Muscle of arm (tissue), 12 donors: ENCODE measurements around the gene TAC3. TPM values are rescaled to one million over a fixed set of nuclear protein-coding genes. Genes with fewer than 3 reads are reported as not detected.
"Not testable (repeated sequence)": the region's sequence is repeated elsewhere in the genome, so short reads cannot be mapped to it uniquely, and the experiment has no call there.

Experiments
- DNase-seq: peaks from one replicate; pipeline ENCODE4 v3.0.0-alpha.2; 2013
- polyA plus RNA-seq, 12 donors: library from polyadenylated mRNA; unstranded; fragments of 120-200 nt; gene quantifications; one replicate each; pipeline ENCODE4 v1.2.1, GENCODE V29; 2013; ENCODE audit not compliant: insufficient read length in 12 of 12

The TAC3 gene
- polyA plus RNA-seq, 12 donors = 0.21 to 1.3 (median 0.63) TPM; not detected in 6

DNA sequence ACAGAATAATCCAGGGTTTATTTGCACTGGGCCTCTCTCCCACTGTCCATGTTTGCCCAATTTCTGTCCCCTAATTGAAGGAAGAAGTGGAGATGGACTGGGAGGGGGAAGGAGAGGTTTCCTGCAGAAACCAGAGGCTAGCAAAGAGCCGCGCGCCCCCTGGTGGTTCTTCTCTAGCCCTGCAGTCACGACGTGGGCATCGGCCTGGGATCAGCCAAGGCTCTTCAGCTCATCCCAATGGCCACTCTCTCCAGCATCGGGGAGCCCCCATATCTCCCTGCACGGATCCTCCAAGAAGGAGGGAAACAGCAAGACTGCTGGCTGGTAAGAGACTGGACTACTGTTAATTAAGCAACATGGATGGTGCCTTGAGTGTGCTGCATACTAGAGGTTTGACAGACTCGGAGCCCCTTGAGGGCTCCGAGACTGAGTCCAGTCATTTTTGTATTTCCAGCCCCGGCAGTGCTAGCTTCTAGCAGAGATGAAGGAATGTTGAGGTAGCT is 28.7 kb downstream of the TAC3 start:
- DNase-seq = peak; percentile 78

DNA sequence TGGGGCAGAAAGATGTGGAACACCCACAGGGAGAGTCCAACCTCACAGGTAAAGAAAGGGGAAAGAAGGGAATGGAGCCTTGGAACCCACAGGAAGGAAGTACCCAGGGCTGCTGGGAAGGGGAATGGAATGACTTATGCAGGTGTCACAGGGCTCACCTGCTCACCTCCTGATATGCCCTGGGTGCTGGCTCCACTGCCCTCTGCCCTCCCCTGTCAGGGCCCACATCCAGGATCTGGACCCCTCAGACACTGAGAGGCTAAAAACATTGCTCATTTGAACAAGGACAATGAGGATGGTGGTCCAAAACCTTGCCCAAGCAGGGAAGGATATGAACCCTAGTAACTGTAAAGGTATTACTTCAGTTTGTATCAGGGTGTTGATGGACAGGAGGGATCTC is 29.3 kb downstream of the TAC3 start:
- DNase-seq = no peak

DNA sequence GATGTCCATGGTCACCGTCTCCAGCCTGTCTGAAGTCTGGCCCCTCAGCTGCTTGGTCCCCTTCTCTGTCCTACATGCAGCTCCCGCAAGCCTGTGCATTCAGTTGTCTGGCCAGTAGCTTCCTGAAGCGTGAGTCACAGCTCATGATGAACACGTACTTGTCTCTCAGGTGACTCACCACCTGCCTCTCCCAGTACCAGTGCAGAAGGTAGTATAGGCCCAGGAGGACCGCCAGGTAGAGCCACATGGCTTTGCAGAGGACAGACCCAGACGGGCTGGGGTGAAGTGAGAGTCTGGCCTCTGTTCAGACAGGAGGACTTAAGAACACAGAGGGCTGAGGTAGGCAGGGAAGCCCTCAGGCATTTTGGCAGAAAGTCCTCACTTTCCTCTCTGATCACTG is 30.6 kb downstream of the TAC3 start:
- not testable (repeated sequence) for DNase-seq

DNA sequence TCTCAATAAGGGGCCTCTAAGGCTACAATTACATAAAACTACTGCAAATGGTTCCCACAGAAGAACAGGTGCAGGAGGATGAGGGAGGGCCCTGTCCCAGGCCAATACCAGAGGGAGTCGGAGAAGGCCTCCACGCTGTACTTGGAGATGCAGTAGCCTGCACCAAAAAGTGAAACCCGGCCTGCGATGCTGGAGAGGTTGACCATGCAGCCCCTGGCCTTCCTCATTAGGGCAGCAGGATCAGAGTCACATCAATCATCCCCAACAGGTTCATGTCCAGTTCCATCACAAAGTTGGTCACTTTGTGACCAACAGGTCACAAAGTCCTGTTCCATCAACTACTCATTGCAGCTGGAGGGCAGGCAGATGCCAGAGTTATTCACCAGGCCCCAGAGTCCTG is 32.9 kb downstream of the TAC3 start:
- DNase-seq = no peak

DNA sequence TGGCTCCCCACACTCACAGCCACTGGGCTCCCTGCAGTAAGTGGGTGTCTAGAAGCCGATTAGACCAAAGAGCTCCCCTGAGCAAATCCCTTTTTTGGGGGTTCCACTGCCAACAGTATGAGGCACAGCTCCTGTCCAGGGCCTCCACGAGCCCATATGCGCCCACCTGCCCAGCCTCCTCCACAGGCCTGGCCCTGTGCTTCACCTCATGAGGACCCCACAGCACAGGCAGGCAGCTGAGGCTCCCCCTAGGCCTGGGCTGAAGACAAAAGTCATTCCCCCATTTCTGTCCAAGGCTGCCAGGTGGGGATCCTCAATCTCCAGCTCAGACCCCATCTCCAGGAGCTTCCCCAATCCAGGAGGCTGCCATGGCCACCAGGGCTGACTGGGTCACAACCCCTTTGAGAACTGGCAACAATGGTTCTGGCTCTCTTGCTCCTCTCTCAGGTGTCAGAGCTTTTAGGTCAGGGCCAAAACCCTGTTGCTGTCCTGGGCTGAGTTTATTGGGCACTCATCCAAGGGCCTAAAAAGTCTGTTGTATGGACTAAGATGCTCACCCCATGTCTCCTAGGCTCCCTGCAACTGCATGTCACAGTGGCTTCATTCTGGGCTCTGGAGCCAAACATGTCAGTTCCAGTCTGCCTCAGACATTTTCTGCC is 33.6 kb downstream of the TAC3 start:
- DNase-seq = not testable (repeated sequence)

DNA sequence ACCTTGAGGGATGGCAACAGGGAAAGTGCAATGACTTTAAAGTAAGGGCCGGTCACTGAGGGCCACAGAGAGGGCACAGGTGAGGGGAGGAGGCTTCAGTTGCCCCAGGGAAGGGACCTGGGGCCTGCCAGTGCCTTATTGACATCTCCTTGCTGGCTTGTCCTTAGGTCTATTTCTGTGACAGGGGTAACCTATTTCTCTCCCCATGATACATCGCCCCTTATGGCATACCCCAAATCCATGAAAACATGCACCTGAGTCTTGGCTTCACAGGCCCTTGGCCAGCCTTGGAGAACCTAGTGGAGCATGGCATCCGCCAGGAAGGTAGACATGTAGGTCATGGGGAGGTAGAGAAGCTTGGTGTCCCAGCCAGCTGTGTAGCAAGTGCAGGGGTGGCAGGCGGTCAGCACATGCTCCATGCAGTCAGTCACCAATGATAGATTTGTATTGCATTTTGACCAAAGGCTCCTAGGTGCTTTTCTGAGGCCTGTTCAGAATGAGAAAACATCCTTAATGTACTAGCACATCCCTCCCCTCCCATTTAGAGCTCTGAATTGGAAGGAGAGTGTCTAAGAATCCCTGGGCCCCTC is 35.3 kb downstream of the TAC3 start:
- DNase-seq = no peak

DNA sequence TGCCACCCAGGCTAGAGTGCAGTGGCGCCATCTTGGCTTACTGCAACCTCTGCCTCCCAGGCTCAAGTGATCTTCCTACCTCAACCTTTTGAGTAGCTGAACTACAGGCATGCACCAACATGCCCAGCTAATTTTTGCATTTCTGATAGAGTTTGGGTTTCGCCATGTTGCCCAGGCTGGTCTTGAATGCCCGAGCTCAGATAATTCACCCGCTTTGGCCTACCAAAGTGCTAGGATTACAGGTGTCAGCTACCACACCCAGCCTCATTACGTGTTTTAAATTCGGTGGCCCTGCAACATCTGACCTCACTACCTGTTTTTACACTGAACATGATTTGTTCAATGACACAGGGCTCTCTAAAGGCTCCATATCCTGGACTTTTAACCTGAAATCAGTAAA is 36.1 kb downstream of the TAC3 start:
- DNase-seq = no peak

DNA sequence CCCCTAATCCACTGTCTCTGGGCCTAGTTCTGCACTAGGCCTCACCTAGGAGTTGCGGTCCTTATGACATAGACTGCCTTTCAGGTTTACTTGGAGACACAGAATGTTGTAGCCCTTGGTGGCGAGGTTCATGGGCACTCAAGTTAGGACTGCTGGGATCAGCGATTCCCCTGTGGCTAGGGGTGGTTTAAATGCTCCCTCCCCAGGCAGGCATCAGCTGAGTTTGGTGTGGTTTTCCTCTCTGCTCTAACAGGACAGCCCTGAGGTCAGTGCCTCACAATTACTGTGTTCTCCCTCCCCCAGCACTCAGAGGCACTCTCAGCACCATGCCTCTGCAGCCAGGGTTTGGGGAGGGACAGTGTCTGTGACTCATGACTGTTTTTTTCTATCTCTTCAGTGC is 36.7 kb downstream of the TAC3 start:
- DNase-seq = no peak

DNA sequence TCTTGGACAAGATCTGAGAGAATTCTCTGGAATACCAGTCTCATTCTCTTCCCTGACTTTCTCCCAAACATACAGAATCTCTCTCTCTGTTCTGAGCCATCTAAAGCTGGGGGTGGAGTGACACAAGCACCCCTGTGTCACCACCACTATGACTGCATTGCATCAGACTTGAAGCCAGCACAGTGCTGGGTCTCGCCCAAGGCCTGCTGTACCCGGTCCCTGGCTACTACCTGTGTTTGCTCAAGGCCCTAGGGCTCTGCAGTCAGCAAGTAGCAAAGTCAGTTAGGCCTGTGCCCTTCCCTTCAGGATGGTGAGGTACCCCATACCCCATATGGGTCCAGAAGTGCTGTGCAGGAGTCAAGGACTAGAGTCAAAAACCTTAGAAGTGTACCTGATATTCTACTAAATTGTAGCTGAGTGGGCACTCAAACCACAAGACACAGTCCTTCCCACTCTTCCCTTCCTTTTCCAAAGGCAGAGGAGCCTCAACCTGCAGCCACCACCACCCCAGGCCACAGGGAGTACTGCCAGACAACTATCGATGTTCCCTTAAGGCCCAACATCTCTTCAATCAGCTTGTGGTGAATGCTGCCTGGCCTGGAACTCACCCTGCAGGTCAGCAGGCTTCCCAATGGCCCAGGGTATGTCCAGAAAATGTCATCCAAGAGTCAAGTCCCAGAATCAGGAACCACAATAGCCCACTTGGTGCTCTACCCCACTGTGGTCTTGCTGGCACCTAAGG is 37.8 kb downstream of the TAC3 start:
- no peak for DNase-seq

DNA sequence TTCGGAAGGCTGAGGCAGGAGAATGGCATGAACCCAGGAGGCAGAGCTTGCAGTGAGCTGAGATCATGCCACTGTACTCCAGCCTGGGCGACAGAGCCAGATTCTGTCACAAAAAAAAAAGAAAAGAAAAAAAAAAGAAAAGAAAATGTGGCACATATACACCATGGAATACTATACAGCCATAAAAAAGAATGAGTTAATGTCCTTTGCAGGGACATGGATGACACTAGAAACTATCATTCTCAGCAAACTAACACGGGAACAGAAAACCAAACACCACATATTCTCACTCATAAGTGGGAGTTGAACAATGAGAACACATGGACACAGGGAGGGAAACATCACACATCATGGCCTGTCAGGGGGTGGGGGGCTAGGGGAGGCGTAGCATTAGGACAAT is 39.0 kb downstream of the TAC3 start:
- DNase-seq = not testable (repeated sequence)

DNA sequence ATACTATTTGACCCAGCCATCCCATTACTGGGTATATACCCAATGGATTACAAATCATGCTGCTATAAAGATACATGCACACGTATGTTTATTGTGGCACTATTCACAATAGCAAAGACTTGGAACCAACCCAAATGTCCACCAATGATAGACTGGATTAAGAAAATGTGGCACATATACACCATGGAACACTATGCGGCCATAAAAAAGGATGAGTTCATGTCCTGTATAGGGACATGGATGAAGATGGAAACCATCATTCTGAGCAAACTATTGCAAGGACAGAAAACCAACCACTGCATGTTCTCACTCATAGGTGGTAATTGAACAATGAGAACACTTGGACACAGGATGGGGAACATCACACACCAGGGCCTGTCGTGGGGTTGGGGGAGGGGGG is 42.1 kb downstream of the TAC3 start:
- DNase-seq = not testable (repeated sequence)

DNA sequence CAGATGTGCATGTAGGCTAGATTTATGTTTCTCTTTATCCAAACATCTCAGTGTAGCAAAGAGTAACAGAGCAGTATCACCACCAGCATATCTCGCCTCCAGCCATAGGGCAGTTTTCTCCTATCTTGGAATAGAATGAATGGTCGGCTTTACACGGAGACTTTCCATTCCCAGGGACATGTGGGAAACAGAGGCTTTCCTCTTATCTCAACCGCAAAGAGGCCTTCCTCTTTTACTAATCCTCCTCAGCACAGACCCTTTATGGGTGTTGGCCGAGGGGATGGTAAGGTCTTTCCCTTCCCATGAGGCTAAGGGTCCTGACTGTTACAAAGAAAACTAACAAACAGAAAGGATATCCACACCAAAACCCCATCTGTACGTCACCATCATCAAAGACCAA is 47.4 kb downstream of the TAC3 start:
- DNase-seq = not testable (repeated sequence)

DNA sequence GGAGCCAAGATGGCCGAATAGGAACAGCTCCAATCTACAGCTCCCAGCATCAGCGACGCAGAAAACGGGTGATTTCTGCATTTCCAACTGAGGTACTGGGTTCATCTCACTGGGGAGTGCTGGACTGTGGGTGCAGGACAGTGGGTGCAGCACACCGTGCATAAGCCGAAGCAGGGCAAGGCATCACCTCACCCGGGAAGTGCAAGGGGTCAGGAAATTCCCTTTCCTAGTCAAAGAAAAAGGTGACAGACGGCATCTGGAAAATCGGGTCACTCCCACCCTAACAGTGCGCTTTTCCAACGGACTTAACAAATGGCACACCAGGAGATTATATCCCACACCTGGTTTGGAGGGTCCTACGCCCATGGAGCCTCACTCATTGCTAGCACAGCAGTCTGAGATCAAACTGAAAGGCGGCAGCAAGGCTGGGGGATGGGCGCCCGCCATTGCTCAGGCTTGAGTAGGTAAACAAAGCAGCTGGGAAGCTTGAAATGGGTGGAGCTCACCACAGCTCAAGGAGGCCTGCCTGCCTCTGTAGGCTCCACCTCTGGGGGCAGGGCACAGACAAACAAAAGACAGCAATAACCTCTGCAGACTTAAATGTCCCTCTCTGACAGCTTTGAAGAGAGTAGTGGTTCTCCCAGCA is 50.2 kb downstream of the TAC3 start:
- DNase-seq = not testable (repeated sequence)

DNA sequence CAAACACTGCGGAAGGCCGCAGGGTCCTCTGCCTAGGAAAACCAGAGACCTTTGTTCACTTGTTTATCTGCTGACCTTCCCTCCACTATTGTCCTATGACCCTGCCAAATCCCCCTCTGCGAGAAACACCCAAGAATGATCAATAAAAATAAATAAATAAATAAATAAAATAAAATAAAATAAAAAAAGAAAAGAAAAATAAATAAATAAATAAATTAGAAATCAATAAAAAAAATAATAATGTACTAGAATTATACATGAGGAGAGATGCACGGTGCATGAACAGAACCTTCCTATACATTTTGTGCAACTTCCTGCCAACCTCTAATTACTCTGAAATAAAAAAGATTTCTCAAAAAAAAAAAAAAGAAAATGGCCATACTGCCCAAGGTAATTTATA is 51.2 kb downstream of the TAC3 start:
- DNase-seq = not testable (repeated sequence)

DNA sequence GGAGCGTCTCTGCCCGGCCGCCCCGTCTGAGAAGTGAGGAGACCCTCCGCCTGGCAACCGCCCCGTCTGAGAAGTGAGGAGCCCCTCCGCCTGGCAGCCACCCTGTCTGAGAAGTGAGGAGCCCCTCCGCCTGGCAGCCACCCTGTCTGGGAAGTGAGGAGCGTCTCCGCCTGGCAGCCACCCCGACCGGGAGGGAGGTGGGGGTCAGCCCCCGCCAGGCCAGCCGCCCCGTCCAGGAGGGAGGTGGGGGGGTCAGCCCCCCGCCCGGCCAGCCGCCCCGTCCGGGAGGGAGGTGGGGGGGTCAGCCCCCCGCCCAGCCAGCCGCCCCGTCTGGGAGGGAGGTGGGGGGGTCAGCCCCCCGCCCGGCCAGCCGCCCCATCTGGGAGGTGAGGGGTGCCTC is 52.8 kb downstream of the TAC3 start:
- not testable (repeated sequence) for DNase-seq

DNA sequence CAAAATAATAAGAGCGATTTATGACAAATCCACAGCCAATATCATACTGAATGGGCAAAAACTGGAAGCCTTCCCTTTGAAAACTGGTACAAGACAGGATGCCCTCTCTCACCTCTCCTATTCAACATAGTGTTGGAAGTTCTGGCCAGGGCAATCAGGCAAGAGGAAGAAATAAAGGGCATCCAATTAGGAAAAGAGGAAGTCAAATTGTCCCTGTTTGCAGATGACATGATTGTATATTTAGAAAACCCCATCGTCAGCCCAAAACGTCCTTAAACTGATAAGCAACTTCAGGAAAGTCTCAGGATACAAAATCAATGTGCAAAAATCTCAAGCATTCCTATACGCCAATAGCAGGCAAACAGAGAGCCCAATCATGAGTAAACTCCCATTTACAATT is 54.1 kb downstream of the TAC3 start:
- not testable (repeated sequence) for DNase-seq

Other genes with a start within 250 kb of the TAC3 start
- gene SDR9C7, start 82.1 kb downstream of the TAC3 start, polyA plus RNA-seq = 1 to 10 TPM in 1 of 12 donors, under 1 TPM in 9, not detected in 2; 0.24 to 1.1 (median 0.42) TPM
- gene RDH16, start 58.9 kb downstream of the TAC3 start, polyA plus RNA-seq = under 1 TPM in 10 of 12 donors, not detected in 2; 0.13 to 0.74 (median 0.34) TPM
- 1 to 10 TPM in 11 of 12 donors, not detected in 1; 4.2 to 8.1 (median 6.3) TPM for gene ZBTB39, start 10.0 kb downstream of the TAC3 start, polyA plus RNA-seq
- 10 to 100 TPM in 1 of 12 donors, under 1 TPM in 5, not detected in 6; 0.05 to 34.7 (median 0.29) TPM for gene MYO1A, start 33.6 kb upstream of the TAC3 start, polyA plus RNA-seq
- 100 to 1,000 TPM in 1 of 12 donors, 10 to 100 TPM in 11; 15.0 to 150 (median 22.3) TPM for gene NEMP1, start 62.3 kb upstream of the TAC3 start, polyA plus RNA-seq
- 10 to 100 TPM in 11 of 12 donors, not detected in 1; 22.3 to 59.0 (median 28.5) TPM for gene NAB2, start 72.6 kb upstream of the TAC3 start, polyA plus RNA-seq
- gene STAT6, start 94.8 kb upstream of the TAC3 start, polyA plus RNA-seq = 100 to 1,000 TPM in 1 of 12 donors, 10 to 100 TPM in 10, not detected in 1; 24.1 to 145 (median 40.5) TPM
- 100 to 1,000 TPM in 7 of 12 donors, 10 to 100 TPM in 4, not detected in 1; 81.0 to 163 (median 123) TPM for gene LRP1, start 112.0 kb upstream of the TAC3 start, polyA plus RNA-seq
- gene LRP1-AS, start 131.1 kb upstream of the TAC3 start, polyA plus RNA-seq = 1 to 10 TPM in 4 of 12 donors, under 1 TPM in 5, not detected in 3; 0.41 to 1.5 (median 0.98) TPM
- gene NXPH4, start 200.3 kb upstream of the TAC3 start, polyA plus RNA-seq = 10 to 100 TPM in 1 of 12 donors, 1 to 10 TPM in 9, not detected in 2; 1.7 to 18.1 (median 2.4) TPM
- gene SHMT2, start 213.2 kb upstream of the TAC3 start, polyA plus RNA-seq = 10 to 100 TPM in 11 of 12 donors, not detected in 1; 50.8 to 97.5 (median 61.8) TPM
- gene STAC3, start 234.7 kb upstream of the TAC3 start, polyA plus RNA-seq = 100 to 1,000 TPM in 11 of 12 donors, not detected in 1; 178 to 563 (median 396) TPM